ENCODE data around the gene PVALEF.

- TF ChIP-seq SRF (IDR thresholded peaks at IDR 0.05; ENCODE audit: low read depth, low read length), result no peak
- no peak for TF ChIP-seq TAF7 (optimal IDR thresholded peaks at IDR 0.05; ENCODE audit: borderline replicate concordance, low read depth, low read length)
- no peak for TF ChIP-seq MAX (IDR thresholded peaks at IDR 0.05)
- no peak for TF ChIP-seq EZH2 (IDR thresholded peaks at IDR 0.05; ENCODE audit: low read depth, low read length, severe bottlenecking)
- TF ChIP-seq POLR2A (IDR thresholded peaks at IDR 0.05; ENCODE audit: control extremely low read depth in 1 of 2, low read depth in 2 of 2, low read length in 2 of 2), result no peak
- TF ChIP-seq, protein P1, sequence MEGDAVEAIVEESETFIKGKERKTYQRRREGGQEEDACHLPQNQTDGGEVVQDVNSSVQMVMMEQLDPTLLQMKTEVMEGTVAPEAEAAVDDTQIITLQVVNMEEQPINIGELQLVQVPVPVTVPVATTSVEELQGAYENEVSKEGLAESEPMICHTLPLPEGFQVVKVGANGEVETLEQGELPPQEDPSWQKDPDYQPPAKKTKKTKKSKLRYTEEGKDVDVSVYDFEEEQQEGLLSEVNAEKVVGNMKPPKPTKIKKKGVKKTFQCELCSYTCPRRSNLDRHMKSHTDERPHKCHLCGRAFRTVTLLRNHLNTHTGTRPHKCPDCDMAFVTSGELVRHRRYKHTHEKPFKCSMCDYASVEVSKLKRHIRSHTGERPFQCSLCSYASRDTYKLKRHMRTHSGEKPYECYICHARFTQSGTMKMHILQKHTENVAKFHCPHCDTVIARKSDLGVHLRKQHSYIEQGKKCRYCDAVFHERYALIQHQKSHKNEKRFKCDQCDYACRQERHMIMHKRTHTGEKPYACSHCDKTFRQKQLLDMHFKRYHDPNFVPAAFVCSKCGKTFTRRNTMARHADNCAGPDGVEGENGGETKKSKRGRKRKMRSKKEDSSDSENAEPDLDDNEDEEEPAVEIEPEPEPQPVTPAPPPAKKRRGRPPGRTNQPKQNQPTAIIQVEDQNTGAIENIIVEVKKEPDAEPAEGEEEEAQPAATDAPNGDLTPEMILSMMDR (IDR thresholded peaks at IDR 0.05; ENCODE audit: control extremely low read depth in 1 of 3, insufficient read depth in 1 of 3, low read depth in 1 of 3, low read length in 3 of 3), result no peak
These were observed 34.6 kb upstream of the PVALEF start for GRCh38 chr17:81130385-81131361.
